WTC11 (cell line): Measurements from ENCODE around the gene CDH2.

ENCODE experiments used
- CREB1 ChIP-seq: sonication (generic); formaldehyde crosslinking; IDR thresholded peaks from 2 replicates; pipeline ENCODE4 v1.8.0; 2023; ENCODE audit warnings: mild to moderate bottlenecking, missing genetic modification reagents
- CTCF ChIP-seq: fragments of 200-600 bp; IDR thresholded peaks from 2 replicates; pipeline ENCODE4 v1.8.0; 2022; ENCODE audit warnings: antibody characterized with exemption
- ETV6 ChIP-seq: sonication (generic); formaldehyde crosslinking; IDR thresholded peaks from 2 replicates; pipeline ENCODE4 v1.8.1; 2022; ENCODE audit warnings: mild to moderate bottlenecking, missing genetic modification reagents
- JUN ChIP-seq: sonication (generic); formaldehyde crosslinking; IDR thresholded peaks from 2 replicates; pipeline ENCODE4 v1.8.0; 2023; ENCODE audit warnings: mild to moderate bottlenecking, missing genetic modification reagents
- KAT7 ChIP-seq: sonication (generic); formaldehyde crosslinking; IDR thresholded peaks from 2 replicates; pipeline ENCODE4 v1.8.1; 2023; ENCODE audit warnings: missing genetic modification reagents, mild to moderate bottlenecking, borderline replicate concordance
- MYBL2 ChIP-seq: sonication (generic); formaldehyde crosslinking; IDR thresholded peaks from 2 replicates; pipeline ENCODE4 v1.8.1; 2023; ENCODE audit warnings: mild to moderate bottlenecking, moderate library complexity, missing genetic modification reagents
- NR3C1 ChIP-seq: sonication (generic); formaldehyde crosslinking; conservative IDR thresholded peaks from 2 replicates; pipeline ENCODE4 v1.8.1; 2023; ENCODE audit warnings: low read depth, mild to moderate bottlenecking, missing genetic modification reagents
- PRDM15 ChIP-seq: sonication (generic); formaldehyde crosslinking; IDR thresholded peaks from 2 replicates; pipeline ENCODE4 v1.8.0; 2022; ENCODE audit warnings: missing genetic modification reagents
- RORB ChIP-seq: fragments of 250-450 bp; sonication (Bioruptor Pico); IDR thresholded peaks from 2 replicates; pipeline ENCODE4 v1.9.0; 2021; ENCODE audit warnings: mild to moderate bottlenecking
- SP1 ChIP-seq: sonication (generic); formaldehyde crosslinking; conservative IDR thresholded peaks from 2 replicates; pipeline ENCODE4 v1.8.1; 2022; ENCODE audit warnings: missing genetic modification reagents
- TEAD1 ChIP-seq: sonication (generic); formaldehyde crosslinking; IDR thresholded peaks from 2 replicates; pipeline ENCODE4 v1.8.0; 2022; ENCODE audit warnings: mild to moderate bottlenecking, missing genetic modification reagents
- USF1 ChIP-seq: sonication (generic); formaldehyde crosslinking; IDR thresholded peaks from 2 replicates; pipeline ENCODE4 v1.8.0; 2022; ENCODE audit warnings: mild to moderate bottlenecking, missing genetic modification reagents
- ZNF232 ChIP-seq: sonication (generic); formaldehyde crosslinking; IDR thresholded peaks from 2 replicates; pipeline ENCODE4 v1.8.0; 2022; ENCODE audit warnings: mild to moderate bottlenecking, missing genetic modification reagents
- TF ChIP-seq, protein P1 (sequence below): sonication (generic); formaldehyde crosslinking; IDR thresholded peaks from 2 replicates; pipeline ENCODE4 v1.8.0; 2022; ENCODE audit warnings: mild to moderate bottlenecking, missing genetic modification reagents

DNA sequence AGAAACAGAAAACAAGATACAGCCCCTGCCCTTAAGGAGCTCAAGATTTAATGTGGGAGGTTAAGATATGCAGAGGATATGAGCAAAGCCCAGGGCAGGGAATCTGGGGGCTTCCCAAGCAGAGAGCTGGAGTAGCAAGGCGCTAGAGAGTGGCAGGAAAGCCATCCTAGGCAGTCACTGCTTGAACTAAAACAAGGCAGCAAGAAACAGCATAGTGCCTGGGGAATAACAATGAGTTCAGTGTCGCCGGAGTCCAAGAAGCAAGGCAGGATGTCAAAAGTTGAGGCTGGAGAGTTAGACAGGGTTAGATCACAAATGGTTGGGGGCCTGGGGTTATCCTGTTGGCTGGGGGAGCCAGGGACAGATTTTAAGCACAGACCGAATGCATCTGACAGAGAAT is 24.6 kb downstream of the CDH2 start:
- TF ChIP-seq JUN (CRISPR knock-in tag) = no peak
- TF ChIP-seq CTCF = no peak
- TF ChIP-seq SP1 = no peak
- no peak for TF ChIP-seq PRDM15 (CRISPR knock-in tag)
- TF ChIP-seq TEAD1 (CRISPR knock-in tag) = no peak
- TF ChIP-seq ZNF232 (CRISPR knock-in tag) = no peak
- no peak for TF ChIP-seq RORB (CRISPR knock-in tag)
- no peak for TF ChIP-seq CREB1 (CRISPR knock-in tag)
- TF ChIP-seq, protein P1, sequence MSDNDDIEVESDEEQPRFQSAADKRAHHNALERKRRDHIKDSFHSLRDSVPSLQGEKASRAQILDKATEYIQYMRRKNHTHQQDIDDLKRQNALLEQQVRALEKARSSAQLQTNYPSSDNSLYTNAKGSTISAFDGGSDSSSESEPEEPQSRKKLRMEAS (CRISPR knock-in tag) = no peak
- TF ChIP-seq NR3C1 = no peak
- no peak for TF ChIP-seq USF1 (CRISPR knock-in tag)
- no peak for TF ChIP-seq KAT7 (CRISPR knock-in tag)
- TF ChIP-seq MYBL2 (CRISPR knock-in tag) = no peak
- no peak for TF ChIP-seq ETV6 (CRISPR knock-in tag)
